SK-N-MC (cell line): ENCODE data around the gene NBPF20.
"Not testable (repeated sequence)": the region's sequence is repeated elsewhere in the genome, so short reads cannot be mapped to it uniquely, and the experiment has no call there.

ENCODE experiments used
- DNase-seq: peaks from one replicate; pipeline ENCODE4 v3.0.0-alpha.2; 2011; ENCODE audit warnings: low read depth, low spot score
- H3K27ac ChIP-seq: fragments of 200-600 bp; sonication (generic); 2 replicates; pipeline ENCODE4 v1.5.1; 2016; ENCODE audit warnings: mixed run types
- H3K36me3 ChIP-seq: fragments of 200-600 bp; sonication (generic); 2 replicates; pipeline ENCODE4 v1.6.1; 2017; ENCODE audit warnings: antibody characterized with exemption, low read length, mixed read lengths; ENCODE audit not compliant: insufficient read depth
- H3K4me3 ChIP-seq: fragments of 200-600 bp; sonication (generic); 2 replicates; pipeline ENCODE4 v1.5.1; 2016
- H3K9ac ChIP-seq: fragments of 200-600 bp; sonication (generic); 2 replicates; pipeline ENCODE4 v1.8.0; 2017; ENCODE audit warnings: mixed run types, mixed read lengths; ENCODE audit not compliant: insufficient read length
- H3K9me3 ChIP-seq: fragments of 200-600 bp; sonication (generic); 2 replicates; pipeline ENCODE4 v1.6.1; 2017; ENCODE audit warnings: low read depth, mild to moderate bottlenecking, antibody characterized with exemption, low read length, moderate library complexity, mixed read lengths

NBPF20 gene

GRCh38 chr1:145452506-145452905, 27.1 kb upstream of the NBPF20 start:
- not testable (repeated sequence) for H3K4me3 ChIP-seq, H3K9me3 ChIP-seq, H3K36me3 ChIP-seq, H3K27ac ChIP-seq, DNase-seq, H3K9ac ChIP-seq

GRCh38 chr1:145451914-145452313, 26.5 kb upstream of the NBPF20 start:
- H3K36me3 ChIP-seq, H3K9me3 ChIP-seq, H3K4me3 ChIP-seq, H3K27ac ChIP-seq, H3K9ac ChIP-seq, DNase-seq: not testable (repeated sequence)

GRCh38 chr1:145445219-145445618, 19.8 kb upstream of the NBPF20 start:
- H3K9me3 ChIP-seq, H3K27ac ChIP-seq, H3K36me3 ChIP-seq, H3K9ac ChIP-seq, DNase-seq, H3K4me3 ChIP-seq: not testable (repeated sequence)

GRCh38 chr1:145442340-145442739, 16.9 kb upstream of the NBPF20 start:
- H3K36me3 ChIP-seq, H3K9ac ChIP-seq, H3K9me3 ChIP-seq, DNase-seq, H3K27ac ChIP-seq, H3K4me3 ChIP-seq: not testable (repeated sequence)

GRCh38 chr1:145431363-145432256, 6.2 kb upstream of the NBPF20 start:
- not testable (repeated sequence) for H3K9me3 ChIP-seq, H3K4me3 ChIP-seq, H3K27ac ChIP-seq, H3K36me3 ChIP-seq, DNase-seq, H3K9ac ChIP-seq

GRCh38 chr1:145430830-145431229, 5.4 kb upstream of the NBPF20 start:
- H3K27ac ChIP-seq, H3K4me3 ChIP-seq, H3K9me3 ChIP-seq, DNase-seq, H3K36me3 ChIP-seq, H3K9ac ChIP-seq: not testable (repeated sequence)

- not testable (repeated sequence) for H3K4me3 ChIP-seq, DNase-seq, H3K36me3 ChIP-seq, H3K27ac ChIP-seq, H3K9me3 ChIP-seq, H3K9ac ChIP-seq
Observed at GRCh38 chr1:145429329-145429728, 3.9 kb upstream of the NBPF20 start.

GRCh38 chr1:145424612-145425435, 579 bp downstream of the NBPF20 start:
- DNase-seq, H3K27ac ChIP-seq, H3K9ac ChIP-seq: not testable (repeated sequence)

GRCh38 chr1:145415149-145415548, 10.3 kb downstream of the NBPF20 start:
- not testable (repeated sequence) for H3K4me3 ChIP-seq, H3K36me3 ChIP-seq, DNase-seq, H3K9ac ChIP-seq, H3K27ac ChIP-seq, H3K9me3 ChIP-seq

More at GRCh38 chr1:145424612-145425435, 579 bp downstream of the NBPF20 start:
- peak overlapping the region; percentile 85 for H3K4me3 ChIP-seq
- not testable (repeated sequence) for H3K9me3 ChIP-seq, H3K36me3 ChIP-seq

GRCh38 chr1:145407266-145407665, 18.1 kb downstream of the NBPF20 start:
- not testable (repeated sequence) for H3K27ac ChIP-seq, H3K9ac ChIP-seq, H3K9me3 ChIP-seq, H3K4me3 ChIP-seq, DNase-seq, H3K36me3 ChIP-seq

- DNase-seq, H3K9me3 ChIP-seq, H3K9ac ChIP-seq, H3K36me3 ChIP-seq, H3K4me3 ChIP-seq, H3K27ac ChIP-seq: not testable (repeated sequence)
Observed at GRCh38 chr1:145404949-145405348, 20.5 kb downstream of the NBPF20 start.

GRCh38 chr1:145400701-145401100, 24.7 kb downstream of the NBPF20 start:
- H3K9me3 ChIP-seq, H3K9ac ChIP-seq, H3K36me3 ChIP-seq: not testable (repeated sequence)

More at GRCh38 chr1:145400701-145401100, 24.7 kb downstream of the NBPF20 start:
- H3K4me3 ChIP-seq, H3K27ac ChIP-seq, DNase-seq: not testable (repeated sequence)
